NCI-H524 treated with DMSO at 0.1 percent for 48 hours (cell line): Measurements from ENCODE around the gene CD177.
"Not testable (repeated sequence)": the region's sequence is repeated elsewhere in the genome, so short reads cannot be mapped to it uniquely, and the experiment has no call there.

ENCODE experiments used
- DNase-seq: peaks from one replicate; lab custom pipeline; 2025; lab: John Stamatoyannopoulos, UW

CD177 gene

DNA sequence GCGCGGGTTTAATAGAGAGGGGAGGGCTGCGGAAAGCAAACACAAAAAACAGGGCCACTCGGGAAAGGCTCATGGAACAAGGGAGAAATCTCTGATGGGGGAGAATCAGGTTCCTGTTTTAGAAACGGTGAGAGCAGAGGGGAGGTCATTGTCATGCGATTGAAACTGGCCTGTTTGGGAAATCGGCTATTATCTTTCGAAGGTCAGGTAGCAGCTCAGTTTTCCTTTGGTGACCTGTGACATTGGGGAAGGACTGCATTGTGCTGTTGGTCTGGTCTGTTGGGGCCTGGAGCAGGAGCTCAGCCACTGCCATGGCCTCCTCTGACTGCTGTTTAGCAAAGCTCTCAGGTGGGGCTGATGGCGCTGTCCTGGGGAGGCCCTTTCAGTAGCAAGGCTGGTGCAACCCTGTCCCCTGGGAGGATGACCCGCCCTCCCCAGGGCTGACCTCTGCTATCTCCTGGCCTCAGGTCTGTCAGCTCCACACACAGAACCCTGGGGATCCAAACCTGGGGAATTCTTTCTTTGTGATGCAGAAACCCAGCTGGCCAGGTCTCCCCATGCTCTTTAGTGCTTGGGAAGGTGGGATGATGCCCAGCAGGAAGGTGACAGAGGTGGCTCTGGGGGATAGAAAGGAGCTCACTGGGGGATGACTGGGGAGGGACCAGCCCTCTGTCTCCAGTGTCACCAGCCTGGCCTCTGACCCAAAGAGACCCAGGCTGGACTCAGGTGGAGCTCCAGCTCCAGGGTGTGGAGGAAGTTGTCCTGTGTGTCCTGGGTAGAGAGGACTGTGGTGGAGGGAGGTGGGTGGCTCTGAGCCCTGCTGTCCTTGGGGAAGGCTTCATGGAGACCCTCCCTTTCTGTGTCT lies 21.2 kb upstream of the CD177 start:
- DNase-seq, result no peak

DNA sequence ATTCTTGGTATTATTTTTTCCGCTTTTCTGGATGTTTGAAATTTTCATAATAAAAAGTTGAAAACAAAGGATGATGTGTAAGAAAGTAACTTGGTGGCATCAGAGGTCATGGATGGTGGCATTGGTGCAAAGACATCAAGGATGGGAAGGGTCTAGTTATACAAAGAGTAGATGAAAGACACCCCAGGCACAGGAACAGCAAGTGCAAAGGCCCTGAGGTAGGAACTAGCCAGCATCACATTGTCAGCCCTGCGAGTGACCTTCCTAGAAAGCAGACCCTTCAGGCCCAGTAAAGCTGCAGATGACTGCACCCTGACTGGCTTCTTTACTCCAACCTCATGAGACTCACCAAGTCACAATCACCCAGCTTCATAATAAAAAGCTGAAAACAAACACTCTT lies 17.0 kb upstream of the CD177 start:
- DNase-seq, result not testable (repeated sequence)

DNA sequence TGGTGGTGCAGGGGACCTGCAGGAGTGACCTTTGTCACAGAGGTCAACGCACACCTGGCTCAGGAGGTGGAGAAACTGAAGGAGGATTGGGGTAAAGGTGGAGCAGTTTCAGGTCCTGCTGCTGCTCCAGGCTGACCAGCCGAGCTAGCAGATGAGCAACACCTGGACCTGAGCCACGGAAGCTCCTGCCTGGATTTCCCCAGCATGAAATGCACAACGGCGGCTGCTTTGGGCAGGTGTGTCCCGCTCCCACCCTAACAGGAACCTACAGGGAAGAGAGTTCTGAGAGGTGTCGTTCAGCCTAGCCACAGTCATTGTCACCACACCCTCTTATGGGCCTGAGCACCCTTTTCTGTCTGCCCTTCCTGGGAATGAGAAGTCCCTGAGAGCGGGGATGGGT lies 15.7 kb upstream of the CD177 start:
- no peak for DNase-seq

DNA sequence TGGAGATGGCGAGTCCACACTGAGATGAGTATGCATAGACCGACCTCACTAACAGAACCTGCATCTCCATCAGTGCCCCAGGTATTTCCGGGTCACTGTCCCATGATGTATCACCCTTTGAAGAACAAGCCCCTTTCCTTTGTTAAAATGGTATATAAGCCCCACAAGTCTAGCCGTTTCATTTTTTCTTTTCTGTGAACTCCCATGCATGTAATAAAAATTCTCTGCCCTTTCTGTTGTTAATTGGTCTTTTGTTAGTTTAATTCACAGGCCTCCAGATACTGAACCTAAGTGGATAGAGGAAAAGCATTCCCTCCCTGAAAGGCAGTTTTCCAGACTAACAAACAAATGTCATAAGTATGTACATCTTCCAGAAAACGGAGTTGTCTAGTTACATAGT lies 15.0 kb upstream of the CD177 start:
- no peak for DNase-seq

DNA sequence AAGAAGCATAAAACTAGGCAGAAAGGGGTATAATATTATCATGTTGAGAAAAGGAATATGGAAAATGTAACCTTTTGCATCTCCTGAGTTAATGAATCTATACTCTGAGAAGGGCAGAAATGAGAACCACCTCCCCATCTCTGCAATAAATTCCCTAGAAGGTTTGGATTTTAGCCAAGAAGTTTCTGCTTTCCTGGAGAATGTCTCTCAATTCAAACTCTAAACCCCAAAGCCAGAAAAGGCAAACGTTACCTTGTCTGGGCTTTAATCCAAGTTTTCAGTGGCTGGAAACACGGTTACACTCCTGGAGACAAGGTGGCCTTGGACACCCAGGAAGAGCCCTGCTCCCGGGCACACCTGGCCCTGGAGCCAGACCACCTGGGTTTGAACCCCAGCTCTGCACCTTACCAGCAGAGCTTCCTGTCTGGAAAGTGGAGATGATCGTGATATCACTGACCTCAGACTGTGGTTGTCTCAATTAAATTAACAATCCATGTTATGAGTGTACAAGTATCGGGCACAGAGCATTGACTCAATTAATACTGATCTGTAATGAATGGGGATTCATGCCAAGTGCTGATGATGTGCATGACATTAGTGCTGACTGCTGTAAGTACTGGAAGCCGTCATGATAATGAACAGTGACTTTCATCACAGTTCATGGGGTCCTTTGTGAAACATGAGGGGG lies 14.1 kb upstream of the CD177 start:
- not testable (repeated sequence) for DNase-seq

DNA sequence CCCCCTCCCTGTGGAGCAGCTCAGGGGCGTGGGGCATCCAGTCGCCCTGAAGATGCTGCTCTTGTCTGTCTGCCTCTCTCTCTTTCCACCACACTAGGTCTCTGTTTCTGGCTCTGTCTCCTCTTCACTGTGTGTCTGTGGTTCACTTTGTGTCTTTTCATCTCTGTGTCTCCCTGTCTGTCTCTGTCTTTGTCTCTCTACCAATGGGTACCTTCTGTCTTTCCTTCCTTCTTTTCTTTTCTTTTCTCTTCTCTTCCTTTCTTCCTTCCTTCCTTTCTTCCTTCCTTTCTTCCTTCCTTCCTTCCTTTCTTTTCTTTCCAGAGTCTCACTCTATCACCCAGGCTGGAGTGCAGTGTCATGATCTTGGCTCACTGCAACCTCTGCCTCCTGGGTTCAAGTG lies 13.4 kb upstream of the CD177 start:
- DNase-seq, result not testable (repeated sequence)

DNA sequence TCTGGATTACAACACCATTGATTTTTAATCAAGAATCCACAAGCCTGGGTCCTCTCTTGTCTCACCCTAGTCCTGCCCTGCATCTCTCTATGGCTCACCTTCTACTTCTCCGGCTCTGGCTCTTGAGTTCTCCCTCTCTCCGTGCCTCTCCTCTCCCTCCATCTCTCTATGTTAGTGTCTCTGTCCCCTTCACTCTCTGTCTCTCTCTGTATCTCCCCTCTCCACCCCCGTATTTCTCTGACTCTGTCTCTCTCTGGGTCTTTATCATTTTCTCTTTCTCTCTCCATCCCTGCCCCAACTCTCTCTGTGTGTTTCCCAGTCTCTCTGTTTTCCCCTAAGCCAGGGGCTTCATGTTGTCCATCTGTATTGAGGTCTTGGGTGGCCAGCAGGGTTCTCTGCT lies 12.4 kb upstream of the CD177 start:
- not testable (repeated sequence) for DNase-seq

DNA sequence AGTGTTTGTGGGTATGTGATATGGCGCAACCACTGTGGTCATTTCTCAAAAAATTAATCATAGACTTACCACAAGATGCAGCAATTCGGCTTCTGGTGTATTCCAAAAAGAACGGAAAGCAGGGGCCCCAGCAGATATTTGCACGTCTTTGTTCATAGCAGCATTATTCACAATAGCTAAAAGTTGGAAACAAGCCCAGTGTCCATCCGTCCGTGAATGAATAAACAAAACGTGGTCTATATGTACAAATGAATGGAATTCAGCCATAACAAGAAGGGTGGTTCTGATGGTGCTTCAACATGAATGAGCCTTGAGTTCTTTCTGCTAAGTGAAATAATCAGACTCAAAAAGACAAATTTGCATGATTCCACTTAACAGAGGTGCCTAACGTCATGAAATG lies 11.4 kb upstream of the CD177 start:
- not testable (repeated sequence) for DNase-seq

DNA sequence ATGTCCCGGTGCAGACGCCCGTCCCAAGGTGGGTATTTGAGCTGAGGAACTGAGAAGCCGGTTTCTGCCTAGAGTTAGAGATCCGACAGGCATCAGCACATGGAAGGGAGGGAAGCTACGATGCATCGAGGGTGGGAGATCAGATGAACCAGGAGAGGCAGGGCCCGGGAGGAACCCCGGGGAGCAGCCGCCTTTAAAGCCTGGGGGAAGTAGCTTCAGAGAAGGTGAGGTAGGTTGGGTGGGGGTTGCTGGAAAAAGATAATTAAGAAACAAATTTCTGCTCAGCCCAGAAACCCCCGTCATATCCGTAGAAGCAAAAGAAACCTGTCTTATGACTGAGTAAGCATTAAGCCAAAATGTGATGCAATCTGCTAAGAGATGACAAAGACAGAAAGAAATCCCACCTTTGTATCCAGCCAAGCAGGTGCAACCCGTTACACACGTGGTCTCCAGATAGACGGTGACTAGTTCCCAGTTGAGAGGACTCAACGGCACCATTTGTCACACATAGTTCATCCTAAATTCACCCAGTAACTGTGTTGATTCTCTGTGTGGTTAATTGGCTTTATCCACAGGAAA lies 9.1 kb upstream of the CD177 start:
- not testable (repeated sequence) for DNase-seq

DNA sequence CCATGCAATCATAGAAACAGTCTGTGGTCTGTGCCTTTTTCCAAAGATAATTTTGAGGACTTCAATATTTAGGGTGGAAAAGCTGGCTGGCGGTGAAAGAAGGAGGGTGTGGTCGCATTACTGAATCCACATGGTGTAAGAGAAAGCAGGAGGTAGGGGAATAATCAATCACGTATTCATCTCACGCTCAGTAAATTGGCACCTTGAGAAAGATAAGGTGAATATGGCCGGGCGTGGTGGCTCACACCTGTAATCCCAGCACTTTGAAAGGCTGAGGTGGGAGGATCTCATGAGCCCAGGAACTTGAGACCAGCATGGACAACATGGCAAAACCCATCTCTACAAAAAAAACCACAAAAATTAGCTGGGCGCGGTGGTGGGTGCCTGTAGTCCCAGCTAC lies 3.7 kb upstream of the CD177 start:
- DNase-seq, result not testable (repeated sequence)

DNA sequence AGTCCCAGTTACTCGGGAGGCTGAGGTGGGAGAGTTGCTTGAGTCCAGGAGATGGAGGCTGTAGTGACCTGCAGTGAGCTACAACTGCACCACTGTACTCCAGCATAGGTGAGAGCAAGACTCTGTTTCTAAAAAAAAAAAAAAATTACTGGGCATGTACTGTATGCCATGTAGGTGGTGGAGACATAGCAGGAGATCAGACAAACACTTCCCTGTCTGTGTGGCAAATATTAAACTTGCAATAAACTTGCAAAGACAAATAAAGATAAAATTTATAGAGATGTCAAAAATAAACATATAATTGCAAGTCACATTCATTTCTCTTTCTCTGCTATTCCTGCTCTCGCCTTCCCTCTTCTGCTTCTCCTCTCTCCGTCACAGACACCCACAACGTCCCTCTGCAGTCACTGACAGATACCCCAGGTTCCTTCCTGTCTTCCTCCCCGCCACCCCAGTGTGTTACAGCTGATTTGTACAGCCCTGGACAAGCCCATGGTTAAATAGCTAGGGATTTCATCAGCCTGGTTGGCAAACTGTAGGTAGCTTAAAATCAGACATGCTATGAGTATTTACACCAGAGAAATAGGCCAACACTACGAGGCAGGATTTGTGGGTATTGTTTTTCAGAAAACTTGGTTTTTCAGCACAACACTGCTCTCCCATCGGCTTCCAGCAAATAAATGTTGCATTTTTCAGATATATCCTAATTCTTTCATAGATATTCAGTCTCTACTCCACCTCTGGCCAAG lies 1.3 kb upstream of the CD177 start:
- no peak for DNase-seq

DNA sequence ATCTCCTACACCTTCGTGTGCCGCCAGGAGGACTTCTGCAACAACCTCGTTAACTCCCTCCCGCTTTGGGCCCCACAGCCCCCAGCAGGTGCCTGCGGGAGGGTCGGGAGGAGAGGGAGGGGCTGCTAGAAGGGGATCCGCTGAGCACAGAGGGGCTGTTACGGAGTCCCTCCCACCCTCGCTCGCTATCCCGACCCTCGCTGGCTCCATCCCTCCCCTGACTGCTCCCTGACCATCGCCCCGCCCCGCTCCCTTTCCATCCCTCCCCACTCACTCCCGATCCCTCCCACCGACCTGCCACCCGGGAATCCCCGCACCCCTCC lies 780 bp downstream of the CD177 start:
- DNase-seq, result no peak

DNA sequence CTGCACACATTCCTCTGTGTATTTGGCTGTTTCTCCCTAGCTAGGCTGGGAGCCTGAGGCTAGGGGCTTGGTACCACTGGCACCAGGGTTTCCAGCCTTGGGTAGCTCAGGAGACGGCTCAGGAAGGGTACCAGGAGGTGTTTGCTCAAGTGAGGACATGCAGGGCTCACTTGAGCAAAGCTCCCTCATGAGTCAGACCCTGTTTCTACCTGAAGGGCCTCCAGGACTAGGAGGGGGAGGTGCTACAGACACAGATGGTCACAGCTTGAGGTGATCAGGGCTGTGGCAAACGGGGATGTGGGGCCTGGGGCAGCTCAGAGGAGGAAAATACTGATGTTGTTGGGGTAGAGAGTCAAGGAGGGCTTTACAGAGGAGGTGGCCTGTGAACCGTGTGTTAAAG lies 3.3 kb downstream of the CD177 start:
- DNase-seq, result not testable (repeated sequence)

DNA sequence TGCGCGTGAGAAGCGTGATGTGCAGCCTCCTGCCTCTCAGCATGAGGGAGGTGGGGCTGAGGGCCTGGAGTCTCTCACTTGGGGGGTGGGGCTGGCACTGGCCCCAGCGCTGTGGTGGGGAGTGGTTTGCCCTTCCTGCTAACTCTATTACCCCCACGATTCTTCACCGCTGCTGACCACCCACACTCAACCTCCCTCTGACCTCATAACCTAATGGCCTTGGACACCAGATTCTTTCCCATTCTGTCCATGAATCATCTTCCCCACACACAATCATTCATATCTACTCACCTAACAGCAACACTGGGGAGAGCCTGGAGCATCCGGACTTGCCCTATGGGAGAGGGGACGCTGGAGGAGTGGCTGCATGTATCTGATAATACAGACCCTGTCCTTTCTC lies 8.7 kb downstream of the CD177 start:
- no peak for DNase-seq

DNA sequence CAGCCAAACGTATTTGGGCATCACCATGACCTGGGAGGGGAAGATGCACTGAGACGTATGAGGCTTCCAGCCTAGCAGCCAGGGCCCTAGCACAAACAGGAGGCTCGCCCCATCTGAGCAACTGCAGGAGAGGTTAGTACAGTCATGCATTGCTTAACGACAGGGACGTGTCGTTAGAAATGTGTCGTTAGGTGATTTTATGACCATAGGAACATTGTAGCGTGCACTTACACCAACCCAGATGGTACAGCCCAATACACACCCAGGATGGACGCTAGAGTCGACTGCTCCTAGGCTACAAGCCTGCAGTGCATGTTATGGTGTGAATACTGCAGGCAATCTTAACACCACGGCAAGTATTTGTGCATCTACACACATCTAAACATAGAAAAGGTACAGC lies 9.3 kb downstream of the CD177 start:
- DNase-seq, result no peak

DNA sequence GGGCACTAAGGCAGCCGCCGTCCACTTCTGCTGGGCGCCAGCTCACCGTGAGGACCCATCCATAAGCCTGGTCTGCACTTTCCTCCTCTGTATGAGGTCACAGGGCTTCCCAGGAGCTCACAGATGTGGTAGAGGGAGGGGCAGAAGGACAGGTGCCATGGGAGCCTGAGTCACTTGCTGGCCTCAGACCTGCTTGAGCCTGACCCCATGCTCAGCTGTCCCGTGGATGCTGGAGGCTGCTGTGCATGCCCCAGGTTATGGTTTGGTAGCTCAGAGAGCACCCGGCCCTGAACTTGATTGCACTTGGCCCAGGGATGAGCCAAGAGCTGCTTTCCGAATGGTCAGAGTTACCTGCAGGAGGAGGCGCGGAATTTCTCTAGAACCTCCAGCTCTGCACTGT lies 12.2 kb downstream of the CD177 start:
- not testable (repeated sequence) for DNase-seq

DNA sequence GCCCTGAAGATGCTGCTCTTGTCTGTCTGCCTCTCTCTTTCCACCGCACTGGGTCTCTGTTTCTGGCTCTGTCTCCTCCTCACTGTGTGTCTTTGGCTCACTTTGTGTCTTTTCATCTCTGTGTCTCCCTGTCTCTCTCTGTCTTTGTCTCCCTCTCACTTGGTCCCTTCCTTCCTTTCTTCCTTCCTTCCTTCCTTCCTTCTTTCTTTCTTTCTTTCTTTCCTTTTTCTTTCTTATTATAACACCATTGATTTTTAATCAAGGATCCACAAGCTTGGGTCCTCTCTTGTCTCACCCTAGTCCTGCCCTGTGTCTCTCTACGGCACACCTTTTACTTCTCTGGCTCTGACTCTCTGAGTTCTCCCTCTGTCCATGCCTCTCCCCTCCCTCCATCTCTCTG lies 14.3 kb downstream of the CD177 start:
- DNase-seq, result no peak

DNA sequence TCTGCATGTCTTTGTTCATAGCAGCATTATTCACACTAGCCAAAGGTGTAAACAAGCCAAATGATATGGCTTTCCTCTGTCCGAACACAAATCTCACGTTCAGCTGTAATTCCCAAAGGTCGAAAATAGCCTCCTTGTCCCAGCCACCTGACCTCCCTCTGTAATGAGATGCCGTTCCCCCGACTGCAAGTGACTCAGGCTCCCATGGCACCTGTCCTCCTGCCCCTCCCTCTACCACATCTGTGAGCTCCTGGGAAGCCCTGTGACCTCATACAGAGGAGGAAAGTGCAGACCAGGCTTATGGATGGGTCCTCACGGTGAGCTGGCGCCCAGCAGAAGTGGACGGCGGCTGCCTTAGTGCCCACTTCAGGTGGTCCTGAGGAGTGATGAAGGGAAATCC lies 15.4 kb downstream of the CD177 start:
- DNase-seq, result not testable (repeated sequence)

DNA sequence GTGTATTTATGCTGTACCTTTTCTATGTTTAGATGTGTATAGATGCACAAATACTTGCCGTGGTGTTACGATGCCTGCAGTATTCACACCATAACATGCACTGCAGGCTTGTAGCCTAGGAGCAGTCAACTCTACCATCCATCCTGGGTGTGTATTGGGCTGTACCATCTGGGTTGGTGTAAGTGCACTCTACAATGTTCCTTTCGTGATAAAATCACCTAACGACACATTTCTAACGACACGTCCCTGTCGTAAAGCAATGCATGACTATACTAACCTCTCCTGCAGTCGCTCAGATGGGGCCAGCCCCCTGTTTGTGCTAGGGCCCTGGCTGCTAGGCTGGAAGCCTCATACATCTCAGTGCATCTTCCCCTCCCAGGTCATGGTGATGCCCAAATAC lies 18.4 kb downstream of the CD177 start:
- DNase-seq, result no peak

DNA sequence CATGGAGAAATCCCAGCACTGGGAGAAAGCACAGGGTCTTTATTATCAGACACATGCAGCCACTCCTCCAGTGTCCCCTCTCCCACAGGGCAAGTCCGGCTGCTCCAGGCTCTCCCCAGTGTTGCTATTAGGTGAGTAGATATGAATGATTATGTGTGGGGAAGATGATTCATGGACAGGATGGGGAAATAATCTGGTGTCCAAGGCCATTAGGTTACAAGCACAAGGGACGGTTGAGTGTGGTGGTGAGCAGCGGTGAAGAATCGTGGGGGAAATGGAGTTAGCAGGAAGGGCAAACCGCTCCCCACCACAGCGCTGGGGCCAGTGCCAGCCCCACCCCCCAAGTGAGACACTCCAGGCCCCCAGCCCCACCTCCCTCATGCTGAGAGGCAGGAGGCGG lies 19.0 kb downstream of the CD177 start:
- no peak for DNase-seq

DNA sequence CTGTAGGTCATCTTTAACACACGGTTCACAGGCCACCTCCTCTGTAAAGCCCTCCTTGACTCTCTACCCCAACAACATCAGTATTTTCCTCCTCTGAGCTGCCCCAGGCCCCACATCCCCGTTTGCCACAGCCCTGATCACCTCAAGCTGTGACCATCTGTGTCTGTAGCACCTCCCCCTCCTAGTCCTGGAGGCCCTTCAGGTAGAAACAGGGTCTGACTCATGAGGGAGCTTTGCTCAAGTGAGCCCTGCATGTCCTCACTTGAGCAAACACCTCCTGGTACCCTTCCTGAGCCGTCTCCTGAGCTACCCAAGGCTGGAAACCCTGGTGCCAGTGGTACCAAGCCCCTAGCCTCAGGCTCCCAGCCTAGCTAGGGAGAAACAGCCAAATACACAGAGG lies 24.1 kb downstream of the CD177 start:
- DNase-seq, result not testable (repeated sequence)

DNA sequence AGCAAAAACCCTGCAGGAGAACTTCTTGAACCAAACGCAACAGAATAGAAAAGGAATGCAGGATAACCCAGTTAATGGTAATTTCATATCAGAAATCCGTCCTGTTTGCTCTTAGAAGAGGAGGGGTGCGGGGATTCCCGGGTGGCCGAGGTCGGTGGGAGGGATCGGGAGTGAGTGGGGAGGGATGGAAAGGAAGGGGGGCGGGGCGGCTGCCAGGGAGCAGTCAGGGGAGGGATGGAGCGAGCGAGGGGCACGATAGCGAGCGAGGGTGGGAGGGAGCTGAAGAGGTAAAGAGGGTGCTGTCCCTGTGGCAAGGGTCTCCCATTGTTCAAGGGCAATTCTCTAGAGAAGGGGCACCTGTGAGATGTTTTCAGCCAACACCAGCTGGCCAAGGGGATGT lies 26.5 kb downstream of the CD177 start:
- no peak for DNase-seq
